H9 (cell line): ENCODE measurements around the gene SLC6A3. TPM values are rescaled to one million over a fixed set of nuclear protein-coding genes. Genes with fewer than 3 reads are reported as not detected.

ENCODE experiments used
- DNase-seq: peaks from one replicate; pipeline ENCODE4 v3.0.0-alpha.2; 2017
- H2AFZ ChIP-seq: one replicate; pipeline ENCODE4 v1.6.1; 2013; ENCODE audit warnings: mild to moderate bottlenecking, low read length, control low read depth, moderate library complexity
- H2AK5ac ChIP-seq: 2 replicates; pipeline ENCODE4 v1.6.1; 2013; ENCODE audit warnings: low read length, control low read depth, mixed read lengths; ENCODE audit not compliant: insufficient read length
- H2BK120ac ChIP-seq: one replicate; pipeline ENCODE4 v1.6.1; 2013; ENCODE audit warnings: low read depth, mild to moderate bottlenecking, low read length, control low read depth, inconsistent platforms; ENCODE audit not compliant: poor library complexity, severe bottlenecking
- H2BK12ac ChIP-seq: 2 replicates; pipeline ENCODE4 v1.6.1; 2013; ENCODE audit warnings: low read length, control low read depth, mixed read lengths, low read depth; ENCODE audit not compliant: insufficient read length
- H2BK15ac ChIP-seq: 2 replicates; pipeline ENCODE4 v1.6.1; 2013; ENCODE audit warnings: low read depth, low read length, control low read depth
- H2BK20ac ChIP-seq: one replicate; pipeline ENCODE4 v1.6.1; 2013; ENCODE audit warnings: low read depth, mild to moderate bottlenecking, low read length, control low read depth, inconsistent platforms; ENCODE audit not compliant: poor library complexity, severe bottlenecking
- H2BK5ac ChIP-seq: 2 replicates; pipeline ENCODE4 v1.6.1; 2013; ENCODE audit warnings: low read length, control low read depth, mixed read lengths; ENCODE audit not compliant: insufficient read length
- H3K14ac ChIP-seq: 2 replicates; pipeline ENCODE4 v1.6.1; 2013; ENCODE audit warnings: low read length, control low read depth; ENCODE audit not compliant: insufficient read depth
- H3K18ac ChIP-seq: 2 replicates; pipeline ENCODE4 v1.6.1; 2013; ENCODE audit warnings: low read depth, mild to moderate bottlenecking, mixed read lengths, low read length, control low read depth; ENCODE audit not compliant: insufficient read length
- H3K23ac ChIP-seq: 2 replicates; pipeline ENCODE4 v1.6.1; 2013; ENCODE audit warnings: low read length, control low read depth, mixed read lengths, low read depth; ENCODE audit not compliant: insufficient read length
- H3K23me2 ChIP-seq: 2 replicates; pipeline ENCODE4 v1.6.1; 2013; ENCODE audit warnings: low read depth, mild to moderate bottlenecking, mixed read lengths, low read length, control low read depth; ENCODE audit not compliant: insufficient read length, poor library complexity, severe bottlenecking
- H3K27ac ChIP-seq: 2 replicates; pipeline ENCODE4 v1.5.1; 2013; ENCODE audit warnings: low read length, control low read depth, mixed read lengths, low read depth; ENCODE audit not compliant: insufficient read length
- H3K27me3 ChIP-seq: 2 replicates; pipeline ENCODE4 v1.6.1; 2013; ENCODE audit warnings: low read length, control low read depth, inconsistent platforms; ENCODE audit not compliant: insufficient read depth
- H3K4ac ChIP-seq: 2 replicates; pipeline ENCODE4 v1.6.1; 2013; ENCODE audit warnings: low read depth, mild to moderate bottlenecking, control low read depth, inconsistent platforms, low read length, moderate library complexity
- H3K4me1 ChIP-seq: 2 replicates; pipeline ENCODE4 v1.6.1; 2013; ENCODE audit warnings: low read length, control low read depth, inconsistent platforms; ENCODE audit not compliant: insufficient read depth
- H3K4me2 ChIP-seq: 2 replicates; pipeline ENCODE4 v1.6.1; 2013; ENCODE audit warnings: low read length, control low read depth, mixed read lengths; ENCODE audit not compliant: insufficient read length, insufficient read depth
- H3K56ac ChIP-seq: 2 replicates; pipeline ENCODE4 v1.6.1; 2013; ENCODE audit warnings: low read depth, mild to moderate bottlenecking, mixed read lengths, low read length, control low read depth; ENCODE audit not compliant: insufficient read length
- H3K79me1 ChIP-seq: 2 replicates; pipeline ENCODE4 v1.6.1; 2013; ENCODE audit warnings: low read depth, mild to moderate bottlenecking, moderate library complexity, low read length, control low read depth, inconsistent platforms; ENCODE audit not compliant: insufficient read depth, poor library complexity, severe bottlenecking
- H3K79me2 ChIP-seq: 2 replicates; pipeline ENCODE4 v1.6.1; 2013; ENCODE audit warnings: low read length, control low read depth, inconsistent platforms; ENCODE audit not compliant: insufficient read depth
- H3K9ac ChIP-seq: 2 replicates; pipeline ENCODE4 v1.6.1; 2013; ENCODE audit warnings: low read length, control low read depth, mixed read lengths; ENCODE audit not compliant: insufficient read length; ENCODE audit errors: extremely low read depth
- H3K9me3 ChIP-seq: one replicate; pipeline ENCODE4 v1.6.1; 2013; ENCODE audit warnings: low read depth, low read length, inconsistent platforms; ENCODE audit not compliant: control insufficient read depth
- H3T11ph ChIP-seq: one replicate; pipeline ENCODE4 v1.6.1; 2013; ENCODE audit warnings: mild to moderate bottlenecking, low read length, control low read depth, inconsistent platforms
- H4K20me1 ChIP-seq: one replicate; pipeline ENCODE4 v1.6.1; 2013; ENCODE audit not compliant: control insufficient read depth, insufficient read length, insufficient read depth
- H4K5ac ChIP-seq: 2 replicates; pipeline ENCODE4 v1.6.1; 2013; ENCODE audit warnings: low read depth, mild to moderate bottlenecking, mixed read lengths, low read length, control low read depth; ENCODE audit not compliant: insufficient read length
- H4K8ac ChIP-seq: replicated peaks from 2 replicates; pipeline ENCODE4 v1.6.1; 2013; ENCODE audit warnings: low read length, control low read depth, mixed read lengths, low read depth; ENCODE audit not compliant: insufficient read length
- H4K91ac ChIP-seq: 2 replicates; pipeline ENCODE4 v1.6.1; 2013; ENCODE audit warnings: low read depth, mild to moderate bottlenecking, moderate library complexity, mixed read lengths, low read length, control low read depth; ENCODE audit not compliant: insufficient read length
- H3K27ac Mint-ChIP-seq, 3 experiments: 2 replicates in 2 of 3; 3 replicates in 1 of 3; pipeline ENCODE4 v1.8.0; 2020 to 2021; ENCODE audit warnings: mixed read lengths in 3 of 3, mild to moderate bottlenecking in 1 of 3, moderate library complexity in 1 of 3
- H3K27me3 Mint-ChIP-seq: 2 replicates; pipeline ENCODE4 v1.8.0; 2021; ENCODE audit warnings: low read depth, mild to moderate bottlenecking, moderate library complexity, mixed read lengths
- H3K36me3 Mint-ChIP-seq, 3 experiments: 2 replicates in 2 of 3; 3 replicates in 1 of 3; pipeline ENCODE4 v1.8.0; 2020 to 2021; ENCODE audit warnings: low read depth in 3 of 3, mixed read lengths in 3 of 3; ENCODE audit not compliant: insufficient read depth in 1 of 3
- H3K4me1 Mint-ChIP-seq, 2 experiments: 2 replicates each; pipeline ENCODE4 v1.8.0; 2020; ENCODE audit warnings: mixed read lengths in 2 of 2
- H3K4me3 Mint-ChIP-seq, 2 experiments: 2 replicates in 1 of 2; 3 replicates in 1 of 2; pipeline ENCODE4 v1.8.0; 2020 to 2021; ENCODE audit warnings: mild to moderate bottlenecking in 2 of 2, mixed read lengths in 2 of 2, moderate library complexity in 1 of 2
- H3K9me3 Mint-ChIP-seq, 2 experiments: 2 replicates in 1 of 2; 3 replicates in 1 of 2; pipeline ENCODE4 v1.8.0; 2020; ENCODE audit warnings: mild to moderate bottlenecking in 2 of 2, mixed read lengths in 2 of 2, moderate library complexity in 1 of 2
- WGBS: extraction: QIAGEN DNeasy Blood & Tissue Kit; methylation state at CpG from one replicate; pipeline ENCODE4 v1.1.7; 2013; ENCODE audit warnings: missing lambda C conversion rate, low lambda C conversion rate, mixed read lengths; ENCODE audit not compliant: insufficient read length; ENCODE audit errors: extremely low coverage; 5-methylcytosine and 5-hydroxymethylcytosine counted together
- total RNA-seq: library from RNA; stranded (reverse); gene quantifications from 2 replicates; pipeline ENCODE4 v1.2.1, GENCODE V29; 2021
- TF ChIP-seq, protein P1 (sequence below): fragments of 200-600 bp; sonication (generic); conservative IDR thresholded peaks from 3 replicates; pipeline ENCODE4 v1.8.0; 2021; ENCODE audit warnings: antibody characterized with exemption, mild to moderate bottlenecking

SLC6A3 gene
- total RNA-seq, 1 experiment from 2014 or later: 0.61 TPM

DNA sequence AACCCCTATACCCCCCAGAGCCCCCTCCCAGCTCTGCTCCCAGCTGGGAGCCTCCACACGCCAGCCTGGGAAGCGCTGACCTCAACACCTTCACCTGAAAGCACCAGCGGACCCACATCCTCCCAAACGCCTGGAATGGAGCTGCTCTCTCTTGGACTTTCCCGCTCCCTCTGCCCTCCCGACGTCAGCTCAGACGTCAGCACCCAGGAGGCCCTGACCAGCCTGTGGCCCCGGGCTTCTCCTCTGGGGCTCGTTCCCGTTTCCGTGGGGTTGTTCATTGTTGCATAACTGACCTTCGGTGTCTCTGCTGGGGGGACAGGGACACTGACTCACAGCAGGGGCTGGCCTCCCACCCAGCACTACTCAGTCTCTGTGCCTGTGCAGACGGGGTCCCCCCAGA, 35.0 kb upstream of the SLC6A3 start:
- H2BK15ac ChIP-seq: no peak overlapping the region
- H4K8ac ChIP-seq: no peak overlapping the region
- no peaks in the 10 kb centered on the region for H3K9me3 ChIP-seq
- H3T11ph ChIP-seq: no peak overlapping the region
- H3K4me3 Mint-ChIP-seq: no peak overlapping the region; a peak in 1 of 5 replicates
- peaks cover 6 to 9% of the 10 kb centered on the region in 2 experiments for H3K4me1 Mint-ChIP-seq
- H3K27ac Mint-ChIP-seq: peak overlapping the region; percentile 75 to 92 (median 89)
- no peak overlapping the region for H3K18ac ChIP-seq
- no peak for DNase-seq
- no peaks in the 10 kb centered on the region for H3K9me3 Mint-ChIP-seq
- no peak overlapping the region for H3K56ac ChIP-seq
- no peak overlapping the region for H2BK12ac ChIP-seq
- no peak overlapping the region for H2AFZ ChIP-seq
- no peak overlapping the region for H4K5ac ChIP-seq
- H2BK120ac ChIP-seq: no peak overlapping the region
- H3K14ac ChIP-seq: no peak overlapping the region
- H4K20me1 ChIP-seq: peaks cover 2% of the 10 kb centered on the region
- H3K79me2 ChIP-seq: no peaks in the 10 kb centered on the region
- no CpG with 5 or more reads among the region's 14 CpGs for WGBS
- no peak overlapping the region for H3K4me2 ChIP-seq
- H4K91ac ChIP-seq: no peak overlapping the region
- H3K79me1 ChIP-seq: no peaks in the 10 kb centered on the region
- TF ChIP-seq, protein P1, sequence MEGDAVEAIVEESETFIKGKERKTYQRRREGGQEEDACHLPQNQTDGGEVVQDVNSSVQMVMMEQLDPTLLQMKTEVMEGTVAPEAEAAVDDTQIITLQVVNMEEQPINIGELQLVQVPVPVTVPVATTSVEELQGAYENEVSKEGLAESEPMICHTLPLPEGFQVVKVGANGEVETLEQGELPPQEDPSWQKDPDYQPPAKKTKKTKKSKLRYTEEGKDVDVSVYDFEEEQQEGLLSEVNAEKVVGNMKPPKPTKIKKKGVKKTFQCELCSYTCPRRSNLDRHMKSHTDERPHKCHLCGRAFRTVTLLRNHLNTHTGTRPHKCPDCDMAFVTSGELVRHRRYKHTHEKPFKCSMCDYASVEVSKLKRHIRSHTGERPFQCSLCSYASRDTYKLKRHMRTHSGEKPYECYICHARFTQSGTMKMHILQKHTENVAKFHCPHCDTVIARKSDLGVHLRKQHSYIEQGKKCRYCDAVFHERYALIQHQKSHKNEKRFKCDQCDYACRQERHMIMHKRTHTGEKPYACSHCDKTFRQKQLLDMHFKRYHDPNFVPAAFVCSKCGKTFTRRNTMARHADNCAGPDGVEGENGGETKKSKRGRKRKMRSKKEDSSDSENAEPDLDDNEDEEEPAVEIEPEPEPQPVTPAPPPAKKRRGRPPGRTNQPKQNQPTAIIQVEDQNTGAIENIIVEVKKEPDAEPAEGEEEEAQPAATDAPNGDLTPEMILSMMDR: no peak
- H3K27me3 Mint-ChIP-seq: no peaks in the 10 kb centered on the region
- H3K23ac ChIP-seq: no peak overlapping the region
- H3K4ac ChIP-seq: no peak overlapping the region
- H2BK20ac ChIP-seq: no peak overlapping the region
- H2AK5ac ChIP-seq: no peak overlapping the region
- no peak overlapping the region for H3K9ac ChIP-seq
- no peak overlapping the region for H3K27ac ChIP-seq
- no peaks in the 10 kb centered on the region for H3K4me1 ChIP-seq
- no peaks in the 10 kb centered on the region for H3K23me2 ChIP-seq
- H2BK5ac ChIP-seq: no peak overlapping the region
- H3K27me3 ChIP-seq: no peaks in the 10 kb centered on the region
- peaks cover 26 to 73% (median 59%) of the 10 kb centered on the region in 3 experiments; a peak in 6 of 7 replicates for H3K36me3 Mint-ChIP-seq
